T-helper 1 cell (primary cell): ENCODE data around the gene COG8.
"Not testable (repeated sequence)": the region's sequence is repeated elsewhere in the genome, so short reads cannot be mapped to it uniquely, and the experiment has no call there.

Experiments used
- DNase-seq, 5 donors: peaks; one replicate each; pipeline ENCODE4 v3.0.0-alpha.2; 2012 to 2020
- total RNA-seq, 4 donors: gene quantifications; one replicate each; lab custom pipeline; 2026; lab: John Stamatoyannopoulos, UW

COG8 gene
- 13.3 to 20.5 (median 16.5) reads per million in 4 donors for total RNA-seq

GRCh38 chr16:69339289-69340094, at the start of gene COG8, which contains the start of gene NIP7:
Gene COG8 (minus strand): TSS chr16:69339564. CDS start chr16:69339552, 12 bp downstream.
Gene NIP7 (plus strand): TSS chr16:69339772. CDS start chr16:69339830, 58 bp downstream.
- peak; percentile 78 to 94 (median 86) for DNase-seq

- no peak for DNase-seq
These were observed 47.2 kb upstream of the COG8 start for GRCh38 chr16:69386596-69386995.

- DNase-seq, result no peak
These were observed 45.6 kb upstream of the COG8 start for GRCh38 chr16:69384974-69385373.

GRCh38 chr16:69382421-69382820, 43.1 kb upstream of the COG8 start:
- no peak for DNase-seq

GRCh38 chr16:69381231-69381630, 41.9 kb upstream of the COG8 start:
- no peak for DNase-seq

- no peak for DNase-seq
These were observed 39.4 kb upstream of the COG8 start for GRCh38 chr16:69378760-69379159.

GRCh38 chr16:69378036-69378435, 38.7 kb upstream of the COG8 start:
- no peak for DNase-seq

- no peak for DNase-seq
These were observed 37.2 kb upstream of the COG8 start for GRCh38 chr16:69376393-69377059.

GRCh38 chr16:69373019-69373418, 33.7 kb upstream of the COG8 start:
- DNase-seq, result no peak

GRCh38 chr16:69371564-69371963, 32.2 kb upstream of the COG8 start:
- no peak for DNase-seq

GRCh38 chr16:69368866-69369265, 29.5 kb upstream of the COG8 start:
- DNase-seq, result no peak

- DNase-seq, result no peak
These were observed 28.6 kb upstream of the COG8 start for GRCh38 chr16:69367980-69368379.

- DNase-seq, result no peak
These were observed 27.1 kb upstream of the COG8 start for GRCh38 chr16:69366431-69366830.

GRCh38 chr16:69365901-69366300, 26.5 kb upstream of the COG8 start:
- DNase-seq, result no peak

- DNase-seq, result no peak
These were observed 24.7 kb upstream of the COG8 start for GRCh38 chr16:69364088-69364487.

GRCh38 chr16:69363281-69363717, 23.9 kb upstream of the COG8 start:
- no peak for DNase-seq

GRCh38 chr16:69360070-69360469, 20.7 kb upstream of the COG8 start:
- not testable (repeated sequence) for DNase-seq

GRCh38 chr16:69351309-69352027, 12.1 kb upstream of the COG8 start, which contains the start of gene TMED6:
Gene TMED6 (minus strand): TSS chr16:69351786. CDS start chr16:69351753, 33 bp downstream.
- DNase-seq, result no peak

GRCh38 chr16:69350536-69351133, 11.3 kb upstream of the COG8 start:
- no peak for DNase-seq

- DNase-seq, result no peak
These were observed 10.2 kb upstream of the COG8 start for GRCh38 chr16:69349536-69349935.

GRCh38 chr16:69348222-69348621, 8.9 kb upstream of the COG8 start:
- DNase-seq, result no peak

- no peak for DNase-seq
These were observed 7.3 kb upstream of the COG8 start for GRCh38 chr16:69346683-69347082.

GRCh38 chr16:69345923-69346322, 6.6 kb upstream of the COG8 start:
- no peak for DNase-seq
